ENCODE measurements around the gene RANBP3L. TPM values are rescaled to one million over a fixed set of nuclear protein-coding genes. Genes with fewer than 3 reads are reported as not detected.
"Not testable (repeated sequence)": the region's sequence is repeated elsewhere in the genome, so short reads cannot be mapped to it uniquely, and the experiment has no call there.

The RANBP3L gene
- total and polyA plus RNA-seq, 5 experiments from 2014 or later = 0.06 TPM; not detected in 4

DNA sequence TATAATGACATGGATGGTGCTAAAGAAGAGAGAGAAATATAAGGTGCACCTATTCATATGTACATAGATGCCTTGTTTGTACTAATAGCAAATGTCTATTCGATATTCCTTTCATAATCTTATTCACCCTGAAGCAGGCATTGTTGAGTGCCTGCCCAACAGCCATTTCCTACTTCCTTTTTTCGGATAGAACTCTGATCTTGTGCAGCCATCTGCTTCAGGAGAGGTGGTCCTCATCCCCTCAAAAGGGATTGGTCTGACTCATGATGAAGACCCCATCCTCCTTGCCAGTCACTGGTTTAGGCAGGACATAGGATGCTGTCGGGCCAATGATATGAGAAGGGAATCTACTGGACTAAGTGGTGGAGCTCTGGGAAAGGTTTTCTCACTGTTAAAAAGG is 8.4 kb upstream of the RANBP3L start:
- no peaks in the 10 kb centered on the region for H3K36me3 Mint-ChIP-seq
- ATAC-seq (no peak), DNase-seq (no peak)
- H3K9me3 Mint-ChIP-seq = peaks cover 0 to 3% (median 0%) of the 10 kb centered on the region in 9 donors
- POLR2A ChIA-PET = no interaction called here
- no peak overlapping the region for H3K27ac Mint-ChIP-seq
- no peak overlapping the region for H3K4me3 Mint-ChIP-seq
- H3K4me1 Mint-ChIP-seq = no peaks in the 10 kb centered on the region
- H3K27me3 Mint-ChIP-seq = peaks cover 1 to 9% (median 3%) of the 10 kb centered on the region in 5 donors

GRCh38 chr5:36305571-36306326 is 4.0 kb upstream of the RANBP3L start:
- peaks cover 0 to 7% (median 2%) of the 10 kb centered on the region in 5 donors for H3K27me3 Mint-ChIP-seq
- peaks cover 3 to 11% (median 6%) of the 10 kb centered on the region in 4 donors for H3K4me1 Mint-ChIP-seq
- POLR2A ChIA-PET = no interaction called here
- H3K9me3 Mint-ChIP-seq = peaks cover 0 to 1% (median 0%) of the 10 kb centered on the region in 9 donors
- DNase-seq = peak in 3 of 10 donors; percentile 8 to 9 (median 9)
- no peaks in the 10 kb centered on the region for H3K36me3 Mint-ChIP-seq
- H3K27ac Mint-ChIP-seq = no peak overlapping the region
- H3K4me3 Mint-ChIP-seq = no peak overlapping the region
- ATAC-seq = no peak

DNA sequence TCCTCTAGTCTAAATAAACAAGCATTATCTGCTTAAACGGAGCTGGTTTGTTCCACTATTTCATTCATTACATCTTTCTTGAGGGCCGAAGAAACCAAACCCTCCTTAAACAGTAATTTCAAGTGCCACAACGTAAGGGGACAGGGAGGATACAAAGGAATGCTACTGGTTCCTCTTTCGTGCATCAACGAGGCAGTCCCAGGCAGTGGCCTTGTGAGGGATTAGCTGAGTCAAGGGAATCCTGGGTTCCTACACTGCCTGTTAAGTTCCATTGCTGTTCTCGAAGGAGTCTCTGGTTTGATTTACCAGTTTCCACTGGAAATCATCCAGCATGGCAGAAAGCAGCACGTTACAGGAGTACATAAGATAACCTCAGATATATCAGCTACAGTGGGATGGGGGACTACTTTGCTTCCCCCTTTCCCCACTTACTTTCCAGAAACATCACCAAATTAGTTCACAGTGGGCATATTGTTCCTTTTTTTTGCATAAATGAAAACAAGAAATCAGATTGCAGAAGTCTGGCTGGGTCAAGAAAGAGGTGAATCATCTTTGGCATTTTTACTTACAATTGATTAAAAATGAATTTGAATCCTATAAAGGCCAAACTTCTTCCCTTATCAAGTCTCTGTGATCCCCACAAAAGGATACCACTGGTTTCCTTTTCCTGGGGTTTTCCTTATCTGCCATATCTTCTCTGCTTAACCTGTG is 2.5 kb upstream of the RANBP3L start:
- no peaks in the 10 kb centered on the region for H3K9me3 Mint-ChIP-seq
- no peak overlapping the region for H3K4me3 Mint-ChIP-seq
- H3K27ac Mint-ChIP-seq = no peak overlapping the region
- POLR2A ChIA-PET = no interaction called here
- ATAC-seq (no peak), DNase-seq (no peak)
- peaks cover 3 to 11% (median 6%) of the 10 kb centered on the region in 4 donors for H3K4me1 Mint-ChIP-seq
- peaks cover 0 to 7% (median 2%) of the 10 kb centered on the region in 5 donors for H3K27me3 Mint-ChIP-seq
- H3K36me3 Mint-ChIP-seq = no peaks in the 10 kb centered on the region

- peaks cover 0 to 3% (median 0%) of the 10 kb centered on the region in 3 donors for H3K36me3 Mint-ChIP-seq
- ATAC-seq (no peak), DNase-seq (no peak)
- H3K27ac Mint-ChIP-seq = no peak overlapping the region
- peaks cover 3 to 11% (median 6%) of the 10 kb centered on the region in 4 donors for H3K4me1 Mint-ChIP-seq
- H3K27me3 Mint-ChIP-seq = peaks cover 3 to 18% (median 5%) of the 10 kb centered on the region in 5 donors
- peaks cover 0 to 3% (median 0%) of the 10 kb centered on the region in 9 donors for H3K9me3 Mint-ChIP-seq
- H3K4me3 Mint-ChIP-seq = no peak overlapping the region
- POLR2A ChIA-PET = interaction anchor here (0.6 kb wide), 1 partner anchor 29 kb away, joined by 3 read pairs; no protein-coding TSS in a partner anchor
Observed at GRCh38 chr5:36300927-36301540, 668 bp downstream of the RANBP3L start.

DNA sequence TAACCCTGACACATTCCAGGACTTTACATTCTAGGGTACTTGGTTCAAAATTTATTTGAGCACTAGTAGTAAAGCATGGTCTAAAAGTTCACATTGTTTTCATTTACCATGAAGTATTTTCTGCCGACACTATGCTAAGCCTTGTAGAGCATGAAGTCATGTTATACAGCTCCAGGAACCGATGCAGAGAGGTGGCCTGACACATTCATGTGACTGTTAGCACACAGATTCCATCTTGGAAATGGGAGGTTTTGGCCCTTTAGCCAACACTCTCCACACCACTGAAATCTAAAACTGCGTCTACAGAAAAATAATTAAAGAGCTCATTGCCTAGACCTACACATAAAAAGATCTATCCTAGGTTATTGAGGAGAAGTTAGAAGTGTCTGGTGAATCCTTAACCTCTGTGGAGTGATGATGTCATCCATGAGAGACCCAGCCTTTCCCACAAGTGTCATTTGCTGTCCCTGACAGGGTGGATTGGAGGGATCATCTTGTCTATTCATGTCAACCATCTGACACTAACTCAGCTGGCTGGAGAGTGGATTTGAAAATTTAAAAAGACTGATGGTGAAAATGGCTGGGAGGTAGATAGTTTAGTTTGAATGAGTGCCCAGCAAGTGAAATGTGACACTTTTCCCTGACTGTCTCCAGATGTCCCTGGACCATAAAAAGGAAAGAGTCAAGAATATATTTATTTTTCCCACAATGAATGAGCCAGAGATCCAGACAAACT is 1.3 kb downstream of the RANBP3L start:
- Mint-ChIP-seq H3K36me3 (peaks cover 0 to 5% (median 0%) of the 10 kb centered on the region in 3 donors), H3K27me3 (peaks cover 3 to 18% (median 7%) of the 10 kb centered on the region in 5 donors), H3K9me3 (peaks cover 0 to 4% (median 0%) of the 10 kb centered on the region in 9 donors), H3K27ac (no peak overlapping the region), H3K4me3 (no peak overlapping the region), H3K4me1 (peaks cover 3 to 11% (median 6%) of the 10 kb centered on the region in 4 donors)
- ATAC-seq = no peak
- POLR2A ChIA-PET = interaction anchor here (0.6 kb wide), 1 partner anchor 29 kb away, joined by 3 read pairs; no protein-coding TSS in a partner anchor
- DNase-seq = no peak

GRCh38 chr5:36298552-36298951 is 3.1 kb downstream of the RANBP3L start:
- Mint-ChIP-seq H3K9me3 (peaks cover 0 to 4% (median 0%) of the 10 kb centered on the region in 9 donors), H3K27me3 (peaks cover 5 to 18% (median 7%) of the 10 kb centered on the region in 5 donors), H3K4me1 (peaks cover 3 to 11% (median 6%) of the 10 kb centered on the region in 4 donors), H3K27ac (no peak overlapping the region), H3K4me3 (no peak overlapping the region), H3K36me3 (peaks cover 0 to 5% (median 0%) of the 10 kb centered on the region in 3 donors)
- ATAC-seq (no peak), DNase-seq (no peak)
- POLR2A ChIA-PET = no interaction called here

DNA sequence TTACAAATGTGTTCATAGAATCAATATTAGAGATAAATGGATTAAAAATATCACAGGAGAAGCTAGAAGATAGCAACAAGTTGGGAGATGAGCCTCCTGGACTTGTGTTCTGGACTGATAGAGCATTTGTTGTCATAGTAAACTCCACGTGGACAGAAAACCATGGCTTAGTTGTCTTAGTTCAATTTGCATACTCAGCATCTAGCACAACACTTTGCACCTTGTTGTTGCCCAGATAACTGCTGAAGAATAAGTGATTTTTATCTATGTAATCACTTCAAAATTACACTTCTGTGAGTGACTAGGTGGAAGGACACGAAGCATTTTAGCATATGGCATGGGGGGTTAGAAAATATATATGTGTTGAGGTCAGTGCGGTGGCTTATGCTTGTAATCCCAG is 4.0 kb downstream of the RANBP3L start:
- Mint-ChIP-seq H3K4me3 (no peak overlapping the region), H3K36me3 (peaks cover 0 to 5% (median 0%) of the 10 kb centered on the region in 3 donors), H3K9me3 (peaks cover 0 to 4% (median 0%) of the 10 kb centered on the region in 9 donors), H3K27ac (peak overlapping the region in 1 of 10 donors; percentile 29), H3K27me3 (peaks cover 4 to 18% (median 7%) of the 10 kb centered on the region in 5 donors), H3K4me1 (peaks cover 3 to 11% (median 6%) of the 10 kb centered on the region in 4 donors)
- DNase-seq (no peak), ATAC-seq (no peak)
- POLR2A ChIA-PET = no interaction called here

GRCh38 chr5:36285837-36286615 is 15.7 kb downstream of the RANBP3L start:
- POLR2A ChIA-PET = no interaction called here
- no peak overlapping the region for H3K27ac Mint-ChIP-seq
- peaks cover 0 to 4% (median 0%) of the 10 kb centered on the region in 5 donors for H3K27me3 Mint-ChIP-seq
- H3K36me3 Mint-ChIP-seq = peaks cover 0 to 2% (median 0%) of the 10 kb centered on the region in 3 donors
- peaks cover 0 to 3% (median 0%) of the 10 kb centered on the region in 4 donors for H3K4me1 Mint-ChIP-seq
- DNase-seq = no peak
- no peak for ATAC-seq
- H3K9me3 Mint-ChIP-seq = peaks cover 0 to 3% (median 0%) of the 10 kb centered on the region in 9 donors
- no peak overlapping the region for H3K4me3 Mint-ChIP-seq

- H3K4me3 Mint-ChIP-seq, H3K27ac Mint-ChIP-seq, H3K9me3 Mint-ChIP-seq, ATAC-seq, H3K27me3 Mint-ChIP-seq, DNase-seq, POLR2A ChIA-PET, H3K36me3 Mint-ChIP-seq, H3K4me1 Mint-ChIP-seq: not testable (repeated sequence)
Observed at GRCh38 chr5:36283775-36284174, 17.9 kb downstream of the RANBP3L start.

DNA sequence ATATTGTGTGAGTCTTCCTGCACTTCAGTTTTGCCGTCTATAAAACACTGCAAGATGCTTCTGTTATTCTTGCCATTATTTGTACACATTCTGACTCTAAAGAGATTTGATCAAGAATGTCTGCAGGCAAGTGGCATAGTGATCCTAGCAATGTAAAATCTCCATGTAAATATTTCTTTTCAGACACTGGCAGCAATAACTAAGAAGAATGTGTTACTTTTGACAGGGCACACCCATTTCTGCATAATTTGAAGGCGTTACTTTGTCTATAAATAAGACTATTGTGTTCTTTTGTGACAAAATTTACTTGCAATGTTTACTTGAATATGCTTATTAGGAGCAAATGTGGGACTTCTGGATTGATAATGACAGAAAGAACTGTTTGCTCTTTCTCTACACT is 20.1 kb downstream of the RANBP3L start:
- Mint-ChIP-seq H3K27me3 (peaks cover 0 to 5% (median 2%) of the 10 kb centered on the region in 5 donors), H3K4me1 (peaks cover 0 to 3% (median 0%) of the 10 kb centered on the region in 4 donors), H3K27ac (no peak overlapping the region), H3K9me3 (no peaks in the 10 kb centered on the region), H3K36me3 (no peaks in the 10 kb centered on the region), H3K4me3 (no peak overlapping the region)
- ATAC-seq (no peak), DNase-seq (no peak)
- POLR2A ChIA-PET = no interaction called here

GRCh38 chr5:36279054-36279698 is 22.5 kb downstream of the RANBP3L start:
- Mint-ChIP-seq H3K4me3 (no peak overlapping the region), H3K36me3 (no peaks in the 10 kb centered on the region), H3K9me3 (no peaks in the 10 kb centered on the region), H3K4me1 (peaks cover 0 to 3% (median 0%) of the 10 kb centered on the region in 4 donors), H3K27me3 (peaks cover 0 to 11% (median 0%) of the 10 kb centered on the region in 5 donors), H3K27ac (peak overlapping the region in 1 of 10 donors; percentile 32)
- ATAC-seq = no peak
- no peak for DNase-seq
- POLR2A ChIA-PET = interaction anchor here (0.6 kb wide), 1 partner anchor 1209 kb away, joined by 4 read pairs; no protein-coding TSS in a partner anchor

All from naive thymus-derived CD8-positive, alpha-beta T cell (primary cell).